ENCODE measurements around the gene GRIN2A. TPM values are rescaled to one million over a fixed set of nuclear protein-coding genes. Genes with fewer than 3 reads are reported as not detected.

GRIN2A gene
- total RNA-seq, 1 experiment from 2014 or later = not detected

- Mint-ChIP-seq H3K27ac (ENCODE audit: low read depth, unreplicated experiment) (no peak overlapping the region), H3K9me3 (ENCODE audit: unreplicated experiment) (peaks cover 49% of the 10 kb centered on the region), H3K4me3 (ENCODE audit: unreplicated experiment) (no peak overlapping the region), H3K36me3 (ENCODE audit: insufficient read depth, unreplicated experiment) (no peaks in the 10 kb centered on the region), H3K4me1 (ENCODE audit: insufficient read depth, unreplicated experiment) (no peaks in the 10 kb centered on the region), H3K27me3 (ENCODE audit: insufficient read depth, unreplicated experiment) (no peaks in the 10 kb centered on the region)
- CTCF ChIA-PET = no interaction called here
- POLR2A ChIA-PET = no interaction called here
- intact Hi-C loops (cut with micrococcal nuclease) = no loop called here
- no peak for DNase-seq (ENCODE audit: unreplicated experiment)
- BruUV-seq (replicated peaks) = no TSS peak
- no peak for TF ChIP-seq CTCF (IDR thresholded peaks at IDR 0.05; ENCODE audit: unreplicated experiment)
Observed at GRCh38 chr16:10001258-10001775, 180.9 kb downstream of the GRIN2A start.

GRCh38 chr16:9996221-9996620 is 186.0 kb downstream of the GRIN2A start:
- DNase-seq (ENCODE audit: unreplicated experiment) = no peak
- BruUV-seq (replicated peaks) = no TSS peak
- intact Hi-C loops (cut with micrococcal nuclease) = no loop called here
- Mint-ChIP-seq H3K9me3 (ENCODE audit: unreplicated experiment) (peaks cover 57% of the 10 kb centered on the region), H3K4me3 (ENCODE audit: unreplicated experiment) (no peak overlapping the region), H3K36me3 (ENCODE audit: insufficient read depth, unreplicated experiment) (no peaks in the 10 kb centered on the region), H3K27ac (ENCODE audit: low read depth, unreplicated experiment) (no peak overlapping the region), H3K27me3 (ENCODE audit: insufficient read depth, unreplicated experiment) (no peaks in the 10 kb centered on the region), H3K4me1 (ENCODE audit: insufficient read depth, unreplicated experiment) (no peaks in the 10 kb centered on the region)
- TF ChIP-seq CTCF (IDR thresholded peaks at IDR 0.05; ENCODE audit: unreplicated experiment) = no peak
- CTCF ChIA-PET = interaction anchor here (0.6 kb wide), 1 partner anchor 619 kb away, joined by 3 read pairs; no protein-coding TSS in a partner anchor
- POLR2A ChIA-PET = no interaction called here

GRCh38 chr16:9992441-9992840 is 189.8 kb downstream of the GRIN2A start:
- H3K27ac Mint-ChIP-seq (ENCODE audit: low read depth, unreplicated experiment) = no peak overlapping the region
- H3K4me1 Mint-ChIP-seq (ENCODE audit: insufficient read depth, unreplicated experiment) = no peaks in the 10 kb centered on the region
- DNase-seq (ENCODE audit: unreplicated experiment) = no peak
- intact Hi-C loops (cut with micrococcal nuclease) = no loop called here
- no peaks in the 10 kb centered on the region for H3K27me3 Mint-ChIP-seq (ENCODE audit: insufficient read depth, unreplicated experiment)
- TF ChIP-seq CTCF (IDR thresholded peaks at IDR 0.05; ENCODE audit: unreplicated experiment) = no peak
- no TSS peak for BruUV-seq (replicated peaks)
- no peak overlapping the region for H3K4me3 Mint-ChIP-seq (ENCODE audit: unreplicated experiment)
- peaks cover 37% of the 10 kb centered on the region for H3K9me3 Mint-ChIP-seq (ENCODE audit: unreplicated experiment)
- POLR2A ChIA-PET = no interaction called here
- H3K36me3 Mint-ChIP-seq (ENCODE audit: insufficient read depth, unreplicated experiment) = no peaks in the 10 kb centered on the region
- CTCF ChIA-PET = no interaction called here

- no peak for DNase-seq (ENCODE audit: unreplicated experiment)
- H3K4me1 Mint-ChIP-seq (ENCODE audit: insufficient read depth, unreplicated experiment) = no peaks in the 10 kb centered on the region
- no peak for TF ChIP-seq CTCF (IDR thresholded peaks at IDR 0.05; ENCODE audit: unreplicated experiment)
- CTCF ChIA-PET = no interaction called here
- no peak overlapping the region for H3K4me3 Mint-ChIP-seq (ENCODE audit: unreplicated experiment)
- POLR2A ChIA-PET = no interaction called here
- intact Hi-C loops (cut with micrococcal nuclease) = no loop called here
- BruUV-seq (replicated peaks) = no TSS peak
- peaks cover 27% of the 10 kb centered on the region for H3K9me3 Mint-ChIP-seq (ENCODE audit: unreplicated experiment)
- no peaks in the 10 kb centered on the region for H3K27me3 Mint-ChIP-seq (ENCODE audit: insufficient read depth, unreplicated experiment)
- no peak overlapping the region for H3K27ac Mint-ChIP-seq (ENCODE audit: low read depth, unreplicated experiment)
- H3K36me3 Mint-ChIP-seq (ENCODE audit: insufficient read depth, unreplicated experiment) = peaks cover 7% of the 10 kb centered on the region
Observed at GRCh38 chr16:9980981-9981380, 201.2 kb downstream of the GRIN2A start.

Data from MCF 10A (cell line).